ENCODE data around the gene FOXL1.

The FOXL1 gene

GRCh38 chr16:86594721-86595120, 16.4 kb downstream of the FOXL1 start:
- Histone ChIP-seq H3K36me3 (ENCODE audit: control insufficient read depth, low read length) (no peaks in the 10 kb centered on the region), H3K79me2 (ENCODE audit: control insufficient read depth, low read length) (no peaks in the 10 kb centered on the region), H3K4me1 (ENCODE audit: control insufficient read depth, low read length) (no peaks in the 10 kb centered on the region), H3K9me3 (ENCODE audit: control insufficient read depth, insufficient read depth, low read length) (no peaks in the 10 kb centered on the region), H4K20me1 (ENCODE audit: control insufficient read depth, insufficient read depth, low read depth, low read length) (no peaks in the 10 kb centered on the region), H3K4me3 (ENCODE audit: low read length) (no peak overlapping the region), H3F3A (ENCODE audit: control insufficient read depth, insufficient read depth) (no peaks in the 10 kb centered on the region), H3K9me2 (replicated peaks; ENCODE audit: control insufficient read depth, low read length) (no peaks in the 10 kb centered on the region), H3K27ac (ENCODE audit: low read depth, low read length) (no peak overlapping the region), H3K4me2 (ENCODE audit: low read length) (no peak overlapping the region), H3K27me3 (ENCODE audit: control insufficient read depth, low read length) (peaks cover 13% of the 10 kb centered on the region)
- TF ChIP-seq CTCF (IDR thresholded peaks at IDR 0.05; ENCODE audit: low read depth, low read length, poor library complexity, severe bottlenecking) (no peak), EZH2phosphoT487 (IDR thresholded peaks at IDR 0.05; ENCODE audit: borderline replicate concordance, low read length) (no peak)

- H3K4me2 ChIP-seq (ENCODE audit: low read length), result no peak overlapping the region
- H3K79me2 ChIP-seq (ENCODE audit: control insufficient read depth, low read length), result no peaks in the 10 kb centered on the region
- H3K4me1 ChIP-seq (ENCODE audit: control insufficient read depth, low read length), result no peaks in the 10 kb centered on the region
- TF ChIP-seq CTCF (IDR thresholded peaks at IDR 0.05; ENCODE audit: low read depth, low read length, poor library complexity, severe bottlenecking), result no peak
- TF ChIP-seq EZH2phosphoT487 (IDR thresholded peaks at IDR 0.05; ENCODE audit: borderline replicate concordance, low read length), result no peak
- peaks cover 13% of the 10 kb centered on the region for H3K27me3 ChIP-seq (ENCODE audit: control insufficient read depth, low read length)
- H3K9me3 ChIP-seq (ENCODE audit: control insufficient read depth, insufficient read depth, low read length), result no peaks in the 10 kb centered on the region
- no peaks in the 10 kb centered on the region for H3K9me2 ChIP-seq (replicated peaks; ENCODE audit: control insufficient read depth, low read length)
- H3K27ac ChIP-seq (ENCODE audit: low read depth, low read length), result no peak overlapping the region
- no peak overlapping the region for H3K4me3 ChIP-seq (ENCODE audit: low read length)
- no peaks in the 10 kb centered on the region for H4K20me1 ChIP-seq (ENCODE audit: control insufficient read depth, insufficient read depth, low read depth, low read length)
- H3F3A ChIP-seq (ENCODE audit: control insufficient read depth, insufficient read depth), result no peaks in the 10 kb centered on the region
- H3K36me3 ChIP-seq (ENCODE audit: control insufficient read depth, low read length), result no peaks in the 10 kb centered on the region
Measured at GRCh38 chr16:86595983-86596605, 17.7 kb downstream of the FOXL1 start.

- no peaks in the 10 kb centered on the region for H4K20me1 ChIP-seq (ENCODE audit: control insufficient read depth, insufficient read depth, low read depth, low read length)
- no peaks in the 10 kb centered on the region for H3K4me1 ChIP-seq (ENCODE audit: control insufficient read depth, low read length)
- H3F3A ChIP-seq (ENCODE audit: control insufficient read depth, insufficient read depth), result no peaks in the 10 kb centered on the region
- TF ChIP-seq EZH2phosphoT487 (IDR thresholded peaks at IDR 0.05; ENCODE audit: borderline replicate concordance, low read length), result no peak
- no peak for TF ChIP-seq CTCF (IDR thresholded peaks at IDR 0.05; ENCODE audit: low read depth, low read length, poor library complexity, severe bottlenecking)
- no peaks in the 10 kb centered on the region for H3K36me3 ChIP-seq (ENCODE audit: control insufficient read depth, low read length)
- H3K4me3 ChIP-seq (ENCODE audit: low read length), result no peak overlapping the region
- H3K9me3 ChIP-seq (ENCODE audit: control insufficient read depth, insufficient read depth, low read length), result no peaks in the 10 kb centered on the region
- no peak overlapping the region for H3K4me2 ChIP-seq (ENCODE audit: low read length)
- H3K27ac ChIP-seq (ENCODE audit: low read depth, low read length), result no peak overlapping the region
- no peaks in the 10 kb centered on the region for H3K9me2 ChIP-seq (replicated peaks; ENCODE audit: control insufficient read depth, low read length)
- peaks cover 13% of the 10 kb centered on the region; the same call in 1 of the 2 replicates for H3K27me3 ChIP-seq (ENCODE audit: control insufficient read depth, low read length)
- no peaks in the 10 kb centered on the region for H3K79me2 ChIP-seq (ENCODE audit: control insufficient read depth, low read length)
Measured at GRCh38 chr16:86597126-86597879, 19.0 kb downstream of the FOXL1 start.
